ENCODE data around the gene SNED1. TPM values are rescaled to one million over a fixed set of nuclear protein-coding genes. Genes with fewer than 3 reads are reported as not detected.

The SNED1 gene
- total RNA-seq, 1 experiment from 2014 or later, result 3.2 TPM

- Mint-ChIP-seq H3K4me3 (no peak overlapping the region), H3K4me1 (no peaks in the 10 kb centered on the region), H3K27me3 (ENCODE audit: low read depth) (no peaks in the 10 kb centered on the region), H3K27ac (no peak overlapping the region), H3K9me3 (no peaks in the 10 kb centered on the region), H3K36me3 (no peaks in the 10 kb centered on the region)
- ChIA-PET CTCF (no interaction called here), POLR2A (no interaction called here)
- TF ChIP-seq NR2C2 (CRISPR knock-in tag; IDR thresholded peaks at IDR 0.05), result no peak
- no peak for TF ChIP-seq ZSCAN18 (CRISPR knock-in tag; IDR thresholded peaks at IDR 0.05)
- no peak for TF ChIP-seq CREM (CRISPR knock-in tag; IDR thresholded peaks at IDR 0.05)
- no peak for TF ChIP-seq CBFB (CRISPR knock-in tag; IDR thresholded peaks at IDR 0.05; ENCODE audit: low read depth)
- no peak for TF ChIP-seq FOXP4 (CRISPR knock-in tag; IDR thresholded peaks at IDR 0.05)
- TF ChIP-seq ELF4 (CRISPR knock-in tag; IDR thresholded peaks at IDR 0.05; ENCODE audit: low read depth), result no peak
- ATAC-seq (no peak), DNase-seq (ENCODE audit: low spot score) (no peak)
Measured at GRCh38 chr2:241051578-241052487, 53.4 kb downstream of the SNED1 start.

- Mint-ChIP-seq H3K4me3 (no peak overlapping the region), H3K4me1 (no peaks in the 10 kb centered on the region), H3K36me3 (no peaks in the 10 kb centered on the region), H3K27me3 (ENCODE audit: low read depth) (no peaks in the 10 kb centered on the region), H3K27ac (no peak overlapping the region), H3K9me3 (no peaks in the 10 kb centered on the region)
- ChIA-PET POLR2A (no interaction called here), CTCF (interaction anchor here (0.8 kb wide), 1 partner anchor 138 kb away, joined by 3 read pairs; no protein-coding TSS in a partner anchor)
- ATAC-seq (peak; percentile 26), DNase-seq (ENCODE audit: low spot score) (peak; percentile 12)
- TF ChIP-seq AR (CRISPR knock-in tag; IDR thresholded peaks at IDR 0.05) (no peak), TCF7 (CRISPR knock-in tag; IDR thresholded peaks at IDR 0.05; ENCODE audit: low read depth) (no peak), MLX (CRISPR knock-in tag; IDR thresholded peaks at IDR 0.05) (no peak), ERG (CRISPR knock-in tag; IDR thresholded peaks at IDR 0.05) (no peak), FOXJ3 (CRISPR knock-in tag; IDR thresholded peaks at IDR 0.05; ENCODE audit: borderline replicate concordance) (no peak), HMGA2 (CRISPR knock-in tag; IDR thresholded peaks at IDR 0.05) (no peak), NR3C1 (CRISPR knock-in tag; conservative IDR thresholded peaks at IDR 0.05; ENCODE audit: low read depth) (no peak), ZBTB43 (CRISPR knock-in tag; IDR thresholded peaks at IDR 0.05) (no peak), ZNF138 (CRISPR knock-in tag; conservative IDR thresholded peaks at IDR 0.05) (no peak), ZNF532 (CRISPR knock-in tag; IDR thresholded peaks at IDR 0.05; ENCODE audit: borderline replicate concordance) (no peak), ZNF671 (CRISPR knock-in tag; IDR thresholded peaks at IDR 0.05) (no peak), TEAD1 (CRISPR knock-in tag; IDR thresholded peaks at IDR 0.05) (no peak), ZBTB21 (CRISPR knock-in tag; IDR thresholded peaks at IDR 0.05; ENCODE audit: borderline replicate concordance) (no peak)
Measured at GRCh38 chr2:241052677-241053360, 54.4 kb downstream of the SNED1 start.
